ENCODE data around the gene TXNL1. TPM values are rescaled to one million over a fixed set of nuclear protein-coding genes. Genes with fewer than 3 reads are reported as not detected.

Gene TXNL1
- total RNA-seq, 1 donor from 2014 or later, result 128 TPM

GRCh38 chr18:56676639-56677038 lies 38.2 kb upstream of the TXNL1 start:
- H3K27me3 Mint-ChIP-seq (ENCODE audit: insufficient read depth, low read depth), result no peaks in the 10 kb centered on the region
- no peaks in the 10 kb centered on the region for H3K9me3 ChIP-seq (ENCODE audit: low read depth)

GRCh38 chr18:56672981-56673380 lies 34.6 kb upstream of the TXNL1 start:
- Histone ChIP-seq H3K4me3 (no peak overlapping the region), H3K27ac (no peak overlapping the region), H3K4me1 (no peaks in the 10 kb centered on the region), H3K36me3 (no peaks in the 10 kb centered on the region), H4K20me1 (ENCODE audit: low read depth) (peaks cover 4% of the 10 kb centered on the region), H2AFZ (replicated peaks) (no peak overlapping the region), H3F3A (ENCODE audit: low read depth) (no peaks in the 10 kb centered on the region), H3K9me3 (ENCODE audit: low read depth) (no peaks in the 10 kb centered on the region), H3K4me2 (no peak overlapping the region), H3K9ac (no peak overlapping the region), H3K27me3 (no peaks in the 10 kb centered on the region), H3K79me2 (ENCODE audit: low read depth) (peaks cover 16% of the 10 kb centered on the region)
- Mint-ChIP-seq H3K4me3 (no peak overlapping the region), H3K9me3 (peaks cover 4% of the 10 kb centered on the region), H3K36me3 (peaks cover 6% of the 10 kb centered on the region), H3K27ac (no peak overlapping the region), H3K4me1 (peaks cover 10% of the 10 kb centered on the region), H3K27me3 (ENCODE audit: insufficient read depth, low read depth) (no peaks in the 10 kb centered on the region)
- DNase-seq (ENCODE audit: low spot score), result no peak
- TF ChIP-seq EZH2phosphoT487 (IDR thresholded peaks at IDR 0.05) (no peak), EZH2 (IDR thresholded peaks at IDR 0.05) (no peak), CTCF (IDR thresholded peaks at IDR 0.05) (no peak)

More at GRCh38 chr18:56676639-56677038, 38.2 kb upstream of the TXNL1 start:
- Histone ChIP-seq H3K4me3 (no peak overlapping the region), H3F3A (ENCODE audit: low read depth) (no peaks in the 10 kb centered on the region), H4K20me1 (ENCODE audit: low read depth) (no peaks in the 10 kb centered on the region), H3K27me3 (no peaks in the 10 kb centered on the region), H3K36me3 (no peaks in the 10 kb centered on the region), H3K4me2 (no peak overlapping the region), H3K27ac (no peak overlapping the region), H3K9ac (no peak overlapping the region), H2AFZ (replicated peaks) (no peak overlapping the region), H3K79me2 (ENCODE audit: low read depth) (no peaks in the 10 kb centered on the region), H3K4me1 (no peaks in the 10 kb centered on the region)
- Mint-ChIP-seq H3K4me3 (no peak overlapping the region), H3K4me1 (peaks cover under 1% of the 10 kb centered on the region), H3K27ac (no peak overlapping the region), H3K9me3 (peaks cover 4% of the 10 kb centered on the region), H3K36me3 (peaks cover 6% of the 10 kb centered on the region)
- DNase-seq (ENCODE audit: low spot score), result no peak
- TF ChIP-seq CTCF (IDR thresholded peaks at IDR 0.05), result no peak
- no peak for TF ChIP-seq EZH2phosphoT487 (IDR thresholded peaks at IDR 0.05)
- no peak for TF ChIP-seq EZH2 (IDR thresholded peaks at IDR 0.05)

GRCh38 chr18:56672391-56672790 lies 34.0 kb upstream of the TXNL1 start:
- peaks cover 22% of the 10 kb centered on the region for H3K79me2 ChIP-seq (ENCODE audit: low read depth)
- H3K4me3 ChIP-seq, result no peak overlapping the region
- Mint-ChIP-seq H3K4me3 (no peak overlapping the region), H3K27ac (no peak overlapping the region), H3K27me3 (ENCODE audit: insufficient read depth, low read depth) (no peaks in the 10 kb centered on the region), H3K9me3 (no peaks in the 10 kb centered on the region), H3K36me3 (peaks cover 2% of the 10 kb centered on the region), H3K4me1 (peaks cover 10% of the 10 kb centered on the region)
- no peak overlapping the region for H3K27ac ChIP-seq
- H4K20me1 ChIP-seq (ENCODE audit: low read depth), result peaks cover 4% of the 10 kb centered on the region
- TF ChIP-seq EZH2 (IDR thresholded peaks at IDR 0.05), result no peak
- no peak for TF ChIP-seq EZH2phosphoT487 (IDR thresholded peaks at IDR 0.05)
- TF ChIP-seq CTCF (IDR thresholded peaks at IDR 0.05), result no peak
- no peaks in the 10 kb centered on the region for H3K27me3 ChIP-seq
- no peak overlapping the region for H3K4me2 ChIP-seq
- no peaks in the 10 kb centered on the region for H3F3A ChIP-seq (ENCODE audit: low read depth)
- H3K4me1 ChIP-seq, result no peaks in the 10 kb centered on the region
- H3K36me3 ChIP-seq, result no peaks in the 10 kb centered on the region
- no peak overlapping the region for H2AFZ ChIP-seq (replicated peaks)
- DNase-seq (ENCODE audit: low spot score), result no peak
- no peaks in the 10 kb centered on the region for H3K9me3 ChIP-seq (ENCODE audit: low read depth)
- H3K9ac ChIP-seq, result no peak overlapping the region
